NCI-H82 (cell line): ENCODE results near the gene CCT8.
A peak's percentile ranks its signal among the peaks of the same experiment; 100 is the strongest.
"Not testable (repeated sequence)": the region's sequence is repeated elsewhere in the genome, so short reads cannot be mapped to it uniquely, and the experiment has no call there.

Source experiments
- DNase-seq: peaks from one replicate; lab custom pipeline; 2025; lab: John Stamatoyannopoulos, UW

The CCT8 gene

GRCh38 chr21:29078869-29079767, 5.7 kb upstream of the CCT8 start:
- DNase-seq: peak; percentile 67

GRCh38 chr21:29077651-29078090, 4.2 kb upstream of the CCT8 start:
- no peak for DNase-seq

- DNase-seq: not testable (repeated sequence)
Measured at GRCh38 chr21:29076731-29077640, 3.5 kb upstream of the CCT8 start.

- no peak for DNase-seq
Measured at GRCh38 chr21:29075706-29076466, 2.4 kb upstream of the CCT8 start.

GRCh38 chr21:29074783-29075182, 1.3 kb upstream of the CCT8 start:
- DNase-seq: no peak

- DNase-seq: no peak
Measured at GRCh38 chr21:29074007-29074376, 544 bp upstream of the CCT8 start.

- DNase-seq: peak; percentile 59
Measured at GRCh38 chr21:29072873-29073221, 601 bp downstream of the CCT8 start.

- no peak for DNase-seq
Measured at GRCh38 chr21:29064850-29065481, 8.5 kb downstream of the CCT8 start.

- no peak for DNase-seq
Measured at GRCh38 chr21:29056538-29057050, 16.9 kb downstream of the CCT8 start.

- peak; percentile 88 for DNase-seq
Measured at GRCh38 chr21:29056005-29056404, 17.4 kb downstream of the CCT8 start.

GRCh38 chr21:29055080-29055479, 18.4 kb downstream of the CCT8 start:
- no peak for DNase-seq

GRCh38 chr21:29053656-29054055, 19.8 kb downstream of the CCT8 start:
- no peak for DNase-seq

- no peak for DNase-seq
Measured at GRCh38 chr21:29053011-29053553, 20.4 kb downstream of the CCT8 start.

- no peak for DNase-seq
Measured at GRCh38 chr21:29052224-29052623, 21.2 kb downstream of the CCT8 start.

- no peak for DNase-seq
Measured at GRCh38 chr21:29034678-29035077, 38.8 kb downstream of the CCT8 start.

- no peak for DNase-seq
Measured at GRCh38 chr21:29033871-29034270, 39.6 kb downstream of the CCT8 start.

- no peak for DNase-seq
Measured at GRCh38 chr21:29033301-29033700, 40.1 kb downstream of the CCT8 start.

GRCh38 chr21:29030909-29031308, 42.5 kb downstream of the CCT8 start:
- no peak for DNase-seq

- no peak for DNase-seq
Measured at GRCh38 chr21:29029524-29029923, 43.9 kb downstream of the CCT8 start.

GRCh38 chr21:29025328-29025713, 48.1 kb downstream of the CCT8 start:
- peak; percentile 11 for DNase-seq
